Hematopoietic multipotent progenitor cell treated with erythropoietin and hydrocortisone succinate and interleukin-3 and kit ligand, for 8 days (in vitro differentiated cells): ENCODE results near the gene ADCY1.

Source experiments
- DNase-seq: peaks from one replicate; pipeline ENCODE4 v3.0.0-alpha.2; 2015

The ADCY1 gene

GRCh38 chr7:45653209-45653907 lies 79.2 kb downstream of the ADCY1 start:
- no peak for DNase-seq

- no peak for DNase-seq
These were observed 80.2 kb downstream of the ADCY1 start for GRCh38 chr7:45654341-45654740.

GRCh38 chr7:45655539-45655938 lies 81.4 kb downstream of the ADCY1 start:
- DNase-seq, result no peak

GRCh38 chr7:45656431-45656830 lies 82.3 kb downstream of the ADCY1 start:
- no peak for DNase-seq

GRCh38 chr7:45657136-45657889 lies 83.1 kb downstream of the ADCY1 start:
- no peak for DNase-seq

GRCh38 chr7:45657890-45658715 lies 83.9 kb downstream of the ADCY1 start:
- DNase-seq, result no peak

- DNase-seq, result no peak
These were observed 84.7 kb downstream of the ADCY1 start for GRCh38 chr7:45658716-45659495.

- no peak for DNase-seq
These were observed 85.5 kb downstream of the ADCY1 start for GRCh38 chr7:45659496-45660139.

GRCh38 chr7:45660201-45660900 lies 86.2 kb downstream of the ADCY1 start:
- DNase-seq, result no peak

GRCh38 chr7:45660901-45661211 lies 86.7 kb downstream of the ADCY1 start:
- DNase-seq, result no peak

- DNase-seq, result no peak
These were observed 87.3 kb downstream of the ADCY1 start for GRCh38 chr7:45661302-45661995.

- DNase-seq, result no peak
These were observed 87.8 kb downstream of the ADCY1 start for GRCh38 chr7:45662018-45662417.

GRCh38 chr7:45662540-45663166 lies 88.5 kb downstream of the ADCY1 start:
- DNase-seq, result no peak

- DNase-seq, result peak; percentile 24
These were observed 89.2 kb downstream of the ADCY1 start for GRCh38 chr7:45663167-45663921.

- DNase-seq, result no peak
These were observed 89.9 kb downstream of the ADCY1 start for GRCh38 chr7:45663965-45664633.

GRCh38 chr7:45665172-45665571 lies 91.0 kb downstream of the ADCY1 start:
- no peak for DNase-seq

- no peak for DNase-seq
These were observed 96.1 kb downstream of the ADCY1 start for GRCh38 chr7:45670227-45670626.

GRCh38 chr7:45670717-45671116 lies 96.5 kb downstream of the ADCY1 start:
- DNase-seq, result no peak

GRCh38 chr7:45677311-45677900 lies 103.2 kb downstream of the ADCY1 start:
- DNase-seq, result no peak
